Endodermal cell (in vitro differentiated cells): ENCODE measurements around the gene ZBTB25. TPM values are rescaled to one million over a fixed set of nuclear protein-coding genes. Genes with fewer than 3 reads are reported as not detected.
A peak's percentile ranks its signal among the peaks of the same experiment; 100 is the strongest.

Experiments
- DNase-seq: peaks from one replicate; pipeline ENCODE4 v3.0.0-alpha.2; 2017
- H3K27ac ChIP-seq: 2 replicates; pipeline ENCODE4 v1.5.1; 2013; ENCODE audit warnings: mild to moderate bottlenecking, low read depth, low read length, moderate library complexity
- H3K27me3 ChIP-seq: 2 replicates; pipeline ENCODE4 v1.6.1; 2013; ENCODE audit warnings: mild to moderate bottlenecking, low read length, moderate library complexity; ENCODE audit not compliant: insufficient read depth, control insufficient read depth, poor library complexity, severe bottlenecking
- H3K36me3 ChIP-seq: 2 replicates; pipeline ENCODE4 v1.7.0; 2013; ENCODE audit warnings: mild to moderate bottlenecking, low read length, moderate library complexity; ENCODE audit not compliant: control insufficient read depth, insufficient read depth
- H3K4me1 ChIP-seq: one replicate; pipeline ENCODE4 v1.7.0; 2013; ENCODE audit warnings: low read length; ENCODE audit not compliant: control insufficient read depth, insufficient read depth
- H3K4me3 ChIP-seq: 2 replicates; pipeline ENCODE4 v1.5.1; 2013; ENCODE audit warnings: mild to moderate bottlenecking, low read length, moderate library complexity
- H3K9ac ChIP-seq: 2 replicates; pipeline ENCODE4 v1.6.1; 2013; ENCODE audit warnings: mild to moderate bottlenecking, low read length, moderate library complexity; ENCODE audit not compliant: poor library complexity, severe bottlenecking; ENCODE audit errors: extremely low read depth
- H3K9me3 ChIP-seq: 2 replicates; pipeline ENCODE4 v1.6.1; 2013; ENCODE audit warnings: mild to moderate bottlenecking, low read length, moderate library complexity; ENCODE audit not compliant: control insufficient read depth
- H3K27ac Mint-ChIP-seq: 2 replicates; pipeline ENCODE4 v1.8.0; 2020; ENCODE audit warnings: mixed read lengths
- H3K27me3 Mint-ChIP-seq: 2 replicates; pipeline ENCODE4 v1.8.0; 2021; ENCODE audit warnings: mild to moderate bottlenecking, mixed read lengths; ENCODE audit not compliant: insufficient read depth
- H3K36me3 Mint-ChIP-seq: 2 replicates; pipeline ENCODE4 v1.8.0; 2020; ENCODE audit warnings: low read depth, mixed read lengths
- H3K4me1 Mint-ChIP-seq: 2 replicates; pipeline ENCODE4 v1.8.0; 2020; ENCODE audit warnings: mixed read lengths
- H3K4me3 Mint-ChIP-seq: 2 replicates; pipeline ENCODE4 v1.8.0; 2020; ENCODE audit warnings: mild to moderate bottlenecking, moderate library complexity, mixed read lengths
- H3K9me3 Mint-ChIP-seq: 2 replicates; pipeline ENCODE4 v1.8.0; 2020; ENCODE audit warnings: mild to moderate bottlenecking, mixed read lengths
- WGBS, 2 experiments: methylation state at CpG; one replicate each; pipeline versions ENCODE4 v1.1.5 to v1.1.7; 2013; ENCODE audit warnings: missing lambda C conversion rate in 2 of 2, mixed read lengths in 1 of 2; ENCODE audit not compliant: insufficient coverage in 1 of 2, insufficient read length in 1 of 2; 5-methylcytosine and 5-hydroxymethylcytosine counted together
- total RNA-seq, 2 donors: library from RNA; stranded (reverse); fragmentation: NEBNext Ultra II Directional in 1 of 2; extraction: Animal tissue kit (Norgen Biotek cat#: 25700) in 1 of 2; gene quantifications; 2 replicates in 1 of 2; 3 replicates in 1 of 2; pipeline ENCODE4 v1.2.1, GENCODE V29; 2021
- TF ChIP-seq, protein P1 (sequence below): fragments of 200-600 bp; sonication (generic); conservative IDR thresholded peaks from 2 replicates; pipeline ENCODE4 v1.5.0; 2021; ENCODE audit warnings: antibody characterized with exemption, mild to moderate bottlenecking

Gene ZBTB25
- total RNA-seq, 2 donors from 2014 or later = 14.0 to 17.0 TPM

DNA sequence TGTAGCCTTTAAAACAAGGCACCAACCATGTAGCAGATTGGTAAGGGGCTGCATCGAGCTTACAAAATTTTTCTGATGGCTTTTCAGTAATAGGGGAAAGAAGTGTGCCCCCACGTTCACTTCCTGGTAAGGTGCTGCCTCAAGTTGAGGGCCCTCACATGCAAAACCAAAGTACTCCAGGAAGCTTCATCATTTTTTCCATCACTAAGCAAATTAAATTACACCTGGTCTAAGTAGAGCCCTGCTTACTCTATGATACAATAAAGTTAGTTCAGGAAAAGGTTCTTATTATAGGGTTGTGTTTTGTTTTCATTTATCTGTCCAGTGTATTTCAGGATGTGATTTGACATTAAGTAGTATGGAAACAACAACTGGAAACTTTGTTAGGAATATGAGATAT, 53.4 kb downstream of the ZBTB25 start:
- Histone ChIP-seq H3K36me3 (peaks cover 66% of the 10 kb centered on the region), H3K9ac (no peak overlapping the region), H3K4me1 (no peaks in the 10 kb centered on the region), H3K4me3 (no peak overlapping the region), H3K9me3 (no peaks in the 10 kb centered on the region), H3K27me3 (no peaks in the 10 kb centered on the region), H3K27ac (no peak overlapping the region)
- H3K4me3 Mint-ChIP-seq = no peak overlapping the region
- DNase-seq = no peak
- peaks cover 3% of the 10 kb centered on the region for H3K4me1 Mint-ChIP-seq
- H3K27ac Mint-ChIP-seq = no peak overlapping the region
- no peaks in the 10 kb centered on the region for H3K9me3 Mint-ChIP-seq
- TF ChIP-seq, protein P1, sequence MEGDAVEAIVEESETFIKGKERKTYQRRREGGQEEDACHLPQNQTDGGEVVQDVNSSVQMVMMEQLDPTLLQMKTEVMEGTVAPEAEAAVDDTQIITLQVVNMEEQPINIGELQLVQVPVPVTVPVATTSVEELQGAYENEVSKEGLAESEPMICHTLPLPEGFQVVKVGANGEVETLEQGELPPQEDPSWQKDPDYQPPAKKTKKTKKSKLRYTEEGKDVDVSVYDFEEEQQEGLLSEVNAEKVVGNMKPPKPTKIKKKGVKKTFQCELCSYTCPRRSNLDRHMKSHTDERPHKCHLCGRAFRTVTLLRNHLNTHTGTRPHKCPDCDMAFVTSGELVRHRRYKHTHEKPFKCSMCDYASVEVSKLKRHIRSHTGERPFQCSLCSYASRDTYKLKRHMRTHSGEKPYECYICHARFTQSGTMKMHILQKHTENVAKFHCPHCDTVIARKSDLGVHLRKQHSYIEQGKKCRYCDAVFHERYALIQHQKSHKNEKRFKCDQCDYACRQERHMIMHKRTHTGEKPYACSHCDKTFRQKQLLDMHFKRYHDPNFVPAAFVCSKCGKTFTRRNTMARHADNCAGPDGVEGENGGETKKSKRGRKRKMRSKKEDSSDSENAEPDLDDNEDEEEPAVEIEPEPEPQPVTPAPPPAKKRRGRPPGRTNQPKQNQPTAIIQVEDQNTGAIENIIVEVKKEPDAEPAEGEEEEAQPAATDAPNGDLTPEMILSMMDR = no peak
- 90% methylated on average over 2 of the region's 2 CpGs; no CpG with 5 or more reads in 1 of the 2 experiments for WGBS, 2 experiments
- H3K27me3 Mint-ChIP-seq = no peaks in the 10 kb centered on the region
- peaks cover 44% of the 10 kb centered on the region for H3K36me3 Mint-ChIP-seq

DNA sequence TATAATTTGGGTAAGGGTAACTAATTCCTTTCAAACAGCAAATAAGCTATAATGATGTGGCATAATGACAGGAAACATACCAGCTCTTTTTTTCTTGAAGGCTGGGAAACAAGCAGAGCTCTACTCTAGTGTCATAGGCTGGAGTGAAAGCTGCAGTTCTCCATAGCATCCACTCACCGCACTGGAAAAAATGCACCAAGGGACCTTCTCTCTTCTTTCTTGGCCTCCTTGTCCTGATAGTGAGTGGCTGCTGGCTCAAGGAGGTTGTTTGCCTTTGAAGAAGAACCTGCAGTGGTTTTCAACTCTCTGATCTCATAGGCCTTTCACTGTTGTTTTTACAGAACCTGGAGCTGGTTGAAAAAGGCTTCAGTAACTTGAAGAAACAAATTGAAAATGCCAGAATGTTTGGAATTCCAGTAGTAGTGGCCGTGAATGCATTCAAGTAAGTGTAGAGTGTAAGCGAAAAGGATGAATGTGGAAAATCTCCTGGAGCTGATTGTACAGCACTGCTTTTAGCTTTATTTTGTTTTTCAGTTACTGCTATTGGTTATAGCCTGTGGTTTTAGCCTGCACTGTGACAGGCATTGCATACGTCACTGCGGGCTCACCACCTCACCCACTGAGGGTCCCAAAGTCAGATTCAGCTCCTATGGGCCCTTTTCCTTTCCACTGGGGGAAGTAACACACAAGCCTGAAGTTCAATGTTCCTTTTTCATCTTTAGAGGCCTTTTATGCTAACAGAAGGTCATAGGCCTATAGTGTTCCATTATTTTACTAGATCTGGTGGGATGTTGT, 55.6 kb downstream of the ZBTB25 start:
- no peaks in the 10 kb centered on the region for H3K27me3 Mint-ChIP-seq
- no peak for DNase-seq
- Histone ChIP-seq H3K36me3 (peaks cover 53% of the 10 kb centered on the region), H3K4me3 (no peak overlapping the region), H3K9ac (no peak overlapping the region), H3K9me3 (no peaks in the 10 kb centered on the region), H3K27me3 (no peaks in the 10 kb centered on the region), H3K4me1 (no peaks in the 10 kb centered on the region), H3K27ac (no peak overlapping the region)
- no peak overlapping the region for H3K4me3 Mint-ChIP-seq
- peaks cover 3% of the 10 kb centered on the region for H3K4me1 Mint-ChIP-seq
- peaks cover 38% of the 10 kb centered on the region for H3K36me3 Mint-ChIP-seq
- no peaks in the 10 kb centered on the region for H3K9me3 Mint-ChIP-seq
- TF ChIP-seq, protein P1 = no peak
- no peak overlapping the region for H3K27ac Mint-ChIP-seq
- WGBS, 2 experiments = 89 to 96% methylated on average over 4 to 5 of the region's 5 CpGs

DNA sequence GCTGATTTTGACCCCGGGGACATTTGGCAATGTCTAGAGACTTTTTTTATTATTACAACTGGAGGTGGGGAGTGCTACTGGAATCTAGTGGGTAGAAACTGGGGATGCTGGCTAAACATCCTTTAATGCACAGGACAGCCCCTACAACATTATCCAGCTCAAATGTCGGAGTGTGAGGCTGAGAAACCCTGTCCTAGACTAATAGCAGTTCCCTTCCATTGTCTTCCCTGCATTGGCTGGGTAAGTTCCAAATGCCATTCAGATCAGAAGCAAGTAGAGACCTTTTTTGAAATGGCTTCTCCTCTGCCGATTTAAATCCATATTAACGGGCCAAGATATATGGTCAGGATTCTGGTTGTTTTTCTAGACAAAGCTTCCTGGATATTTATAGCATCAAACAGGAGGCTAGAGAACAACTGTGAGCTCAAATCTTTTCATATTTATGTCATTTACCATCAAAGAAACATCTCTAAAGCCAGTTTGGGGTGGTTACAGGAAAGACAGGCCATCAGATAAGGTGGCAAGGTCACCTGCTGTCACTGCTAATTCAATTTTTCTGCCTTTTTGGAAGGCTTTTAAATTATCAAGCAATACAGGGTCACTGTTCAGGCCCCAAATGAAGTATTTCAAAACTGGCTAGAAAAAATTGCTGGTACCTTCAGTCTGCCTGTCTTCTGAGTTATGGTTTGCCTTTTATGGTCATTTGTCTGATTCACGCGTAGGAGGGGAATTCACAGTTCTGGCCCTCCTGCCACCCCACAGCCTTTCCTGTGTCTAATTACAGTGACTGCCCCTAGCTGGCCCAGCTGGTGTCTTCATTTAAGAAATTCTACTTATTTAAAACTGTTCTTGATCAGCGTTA, 58.4 kb downstream of the ZBTB25 start:
- no peaks in the 10 kb centered on the region for H3K9me3 ChIP-seq
- TF ChIP-seq, protein P1 = no peak
- Mint-ChIP-seq H3K36me3 (peaks cover 43% of the 10 kb centered on the region), H3K4me1 (peaks cover 3% of the 10 kb centered on the region), H3K9me3 (no peaks in the 10 kb centered on the region), H3K4me3 (no peak overlapping the region), H3K27ac (peak overlapping the region; percentile 5), H3K27me3 (no peaks in the 10 kb centered on the region)
- H3K27me3 ChIP-seq = no peaks in the 10 kb centered on the region
- no peak overlapping the region for H3K27ac ChIP-seq
- 81 to 82% methylated on average over 4 to 6 of the region's 7 CpGs for WGBS, 2 experiments
- DNase-seq = no peak
- no peaks in the 10 kb centered on the region for H3K4me1 ChIP-seq
- peaks cover 51% of the 10 kb centered on the region for H3K36me3 ChIP-seq
- no peak overlapping the region for H3K4me3 ChIP-seq
- no peak overlapping the region for H3K9ac ChIP-seq
